Neural cell (in vitro differentiated cells): ENCODE data around the gene DSCAM. TPM values are rescaled to one million over a fixed set of nuclear protein-coding genes. Genes with fewer than 3 reads are reported as not detected.
"Not testable (repeated sequence)": the region's sequence is repeated elsewhere in the genome, so short reads cannot be mapped to it uniquely, and the experiment has no call there.

ENCODE experiments used
- H2AFZ ChIP-seq: fragments of 200-600, 300-800 bp; sonication (generic), shearing (Covaris generic); 2 replicates; pipeline ENCODE4 v1.6.0; 2014; ENCODE audit warnings: low read depth, mild to moderate bottlenecking, antibody characterized with exemption, low read length, moderate library complexity
- H3F3A ChIP-seq: fragments of 200-600 bp; shearing (Covaris generic); 2 replicates; pipeline ENCODE4 v1.6.1; 2016; ENCODE audit warnings: mild to moderate bottlenecking, moderate library complexity, mixed read lengths, antibody characterized with exemption, low read length; ENCODE audit not compliant: insufficient read depth, poor library complexity, severe bottlenecking
- H3K27ac ChIP-seq: fragments of 200-600, 300-800 bp; sonication (generic), shearing (Covaris generic); 2 replicates; pipeline ENCODE4 v1.5.1; 2014; ENCODE audit warnings: mild to moderate bottlenecking, low read length, moderate library complexity
- H3K27me3 ChIP-seq: fragments of 300-800, 200-600 bp; sonication (generic), shearing (Covaris generic); 2 replicates; pipeline ENCODE4 v1.6.0; 2014; ENCODE audit warnings: mild to moderate bottlenecking, low read depth, low read length, moderate library complexity; ENCODE audit not compliant: insufficient read depth
- H3K36me3 ChIP-seq: fragments of 300-800, 200-600 bp; sonication (generic), shearing (Covaris generic); 2 replicates; pipeline ENCODE4 v1.5.1; 2014; ENCODE audit warnings: mild to moderate bottlenecking, antibody characterized with exemption, low read length, moderate library complexity; ENCODE audit not compliant: insufficient read depth
- H3K4me2 ChIP-seq: fragments of 300-800, 200-600 bp; sonication (generic), shearing (Covaris generic); 2 replicates; pipeline ENCODE4 v1.6.0; 2014; ENCODE audit warnings: mild to moderate bottlenecking, low read length
- H3K4me3 ChIP-seq: fragments of 300-800, 200-600 bp; sonication (generic), shearing (Covaris generic); 2 replicates; pipeline ENCODE4 v1.5.1; 2014; ENCODE audit warnings: mild to moderate bottlenecking, low read length, moderate library complexity
- H3K79me2 ChIP-seq: fragments of 200-600 bp; shearing (Covaris generic); replicated peaks from 2 replicates; pipeline ENCODE4 v1.6.0; 2014; ENCODE audit warnings: mild to moderate bottlenecking, low read length, moderate library complexity; ENCODE audit not compliant: insufficient read depth
- H3K9ac ChIP-seq: fragments of 300-800, 200-600 bp; sonication (generic), shearing (Covaris generic); 2 replicates; pipeline ENCODE4 v1.6.1; 2016; ENCODE audit warnings: mild to moderate bottlenecking, low read length, mixed read lengths
- H3K9me2 ChIP-seq: fragments of 200-600 bp; shearing (Covaris generic); 2 replicates; pipeline ENCODE4 v1.6.1; 2016; ENCODE audit warnings: mild to moderate bottlenecking, low read length, mixed read lengths; ENCODE audit not compliant: insufficient read depth
- H3K9me3 ChIP-seq: fragments of 200-600, 300-800 bp; sonication (generic), shearing (Covaris generic); 2 replicates; pipeline ENCODE4 v1.6.1; 2016; ENCODE audit warnings: mild to moderate bottlenecking, mixed run types, low read length, moderate library complexity, mixed read lengths
- H4K20me1 ChIP-seq: fragments of 200-600 bp; shearing (Covaris generic); 2 replicates; pipeline ENCODE4 v1.6.1; 2016; ENCODE audit warnings: mild to moderate bottlenecking, mixed run types; ENCODE audit not compliant: insufficient read depth
- CTCF ChIP-seq: fragments of 450-650 bp; IDR thresholded peaks from 2 replicates; pipeline ENCODE4 v1.5.1; 2014; ENCODE audit warnings: antibody characterized with exemption, mild to moderate bottlenecking, moderate library complexity; ENCODE audit not compliant: poor library complexity, severe bottlenecking
- EP300 ChIP-seq: fragments of 450-650 bp; conservative IDR thresholded peaks from 2 replicates; pipeline ENCODE4 v1.6.1; 2014; ENCODE audit warnings: antibody characterized with exemption, mild to moderate bottlenecking, moderate library complexity; ENCODE audit not compliant: poor library complexity, severe bottlenecking
- EZH2 ChIP-seq: fragments of 200-600, 300-800 bp; shearing (Covaris generic), sonication (generic); IDR thresholded peaks from 2 replicates; pipeline ENCODE4 v1.6.1; 2014; ENCODE audit warnings: antibody characterized with exemption, low read length, borderline replicate concordance, mild to moderate bottlenecking; ENCODE audit not compliant: insufficient read depth, poor library complexity, severe bottlenecking
- MXI1 ChIP-seq: fragments of 450-650 bp; conservative IDR thresholded peaks from 2 replicates; pipeline ENCODE4 v1.6.1; 2014; ENCODE audit warnings: antibody characterized with exemption, mild to moderate bottlenecking; ENCODE audit not compliant: poor library complexity, severe bottlenecking
- POLR2AphosphoS5 ChIP-seq: IDR thresholded peaks from 2 replicates; pipeline ENCODE4 v1.6.1; 2012
- RAD21 ChIP-seq: fragments of 450-650 bp; conservative IDR thresholded peaks from 2 replicates; pipeline ENCODE4 v1.6.1; 2014; ENCODE audit warnings: antibody characterized with exemption, mild to moderate bottlenecking, moderate library complexity
- REST ChIP-seq: IDR thresholded peaks from 2 replicates; pipeline ENCODE4 v1.6.1; 2012; ENCODE audit warnings: borderline replicate concordance
- SMC3 ChIP-seq: fragments of 450-650 bp; conservative IDR thresholded peaks from 2 replicates; pipeline ENCODE4 v1.6.1; 2014; ENCODE audit warnings: antibody characterized with exemption, mild to moderate bottlenecking, moderate library complexity; ENCODE audit not compliant: poor library complexity
- TAF1 ChIP-seq: IDR thresholded peaks from 2 replicates; pipeline ENCODE4 v1.6.1; 2012; ENCODE audit warnings: low read depth
- polyA plus RNA-seq: library from polyadenylated mRNA; depleted of rRNA; stranded (reverse); fragments of >200 nt; gene quantifications from 2 replicates; pipeline ENCODE4 v1.2.3, GENCODE V29; 2014

The DSCAM gene
- polyA plus RNA-seq, 1 donor from 2014 or later: 5.3 TPM

DNA sequence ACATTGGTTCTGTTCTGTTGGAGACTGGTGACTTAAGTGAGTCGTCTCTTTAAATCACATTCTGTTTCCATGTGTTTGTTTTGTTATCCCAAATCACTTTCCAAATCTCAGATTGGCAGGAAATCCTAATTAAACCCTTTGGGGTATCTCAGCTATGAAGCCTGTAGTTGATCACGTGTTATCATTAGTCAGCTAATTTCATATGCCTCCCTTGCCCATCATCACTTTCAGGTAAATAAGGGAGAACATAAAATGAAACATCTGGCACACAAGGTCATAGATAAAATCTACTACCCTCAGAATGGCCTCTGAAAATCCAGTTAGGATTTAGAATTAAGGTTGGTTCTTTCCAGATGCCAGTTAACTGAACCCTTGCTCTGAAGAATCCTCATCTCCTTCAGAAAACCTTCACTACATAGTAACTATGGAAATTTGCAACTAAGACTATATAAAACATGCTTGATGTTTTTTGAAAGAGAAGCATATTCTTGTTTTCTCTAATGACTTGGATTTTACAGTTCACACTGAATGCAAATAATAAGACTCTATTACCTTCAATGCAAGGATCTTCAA lies 401.5 kb downstream of the DSCAM start:
- Histone ChIP-seq H3K4me3 (no peak overlapping the region), H3F3A (no peaks in the 10 kb centered on the region), H2AFZ (no peak overlapping the region), H3K9ac (no peak overlapping the region), H3K4me2 (no peak overlapping the region), H3K27me3 (no peaks in the 10 kb centered on the region), H4K20me1 (no peaks in the 10 kb centered on the region), H3K9me2 (no peaks in the 10 kb centered on the region), H3K79me2 (no peaks in the 10 kb centered on the region), H3K27ac (no peak overlapping the region), H3K9me3 (no peaks in the 10 kb centered on the region), H3K36me3 (no peaks in the 10 kb centered on the region)
- no peak for TF ChIP-seq EP300
- no peak for TF ChIP-seq EZH2
- no peak for TF ChIP-seq TAF1
- TF ChIP-seq REST: no peak
- TF ChIP-seq RAD21: no peak
- no peak for TF ChIP-seq CTCF
- TF ChIP-seq MXI1: no peak
- TF ChIP-seq SMC3: no peak
- TF ChIP-seq POLR2AphosphoS5: no peak

DNA sequence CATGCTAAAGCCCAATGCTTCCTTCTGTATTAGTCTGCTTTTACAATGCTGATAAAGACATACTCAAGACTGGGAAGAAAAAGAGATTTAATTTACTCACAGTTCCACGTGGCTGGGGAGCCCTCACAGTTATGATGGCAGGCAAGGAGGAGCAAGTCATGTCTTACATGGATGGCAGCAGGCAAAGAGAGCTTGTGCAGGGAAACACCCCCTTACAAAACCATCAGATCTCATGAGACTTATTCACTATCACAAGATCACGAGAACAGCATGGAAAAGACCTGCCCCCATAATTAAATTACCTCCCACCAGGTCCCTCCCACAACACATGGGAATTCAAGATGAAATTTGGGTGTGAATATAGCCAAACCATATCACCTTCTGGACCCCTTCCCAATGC lies 407.4 kb downstream of the DSCAM start:
- not testable (repeated sequence) for H2AFZ ChIP-seq, H3K9ac ChIP-seq, H3K27ac ChIP-seq, H4K20me1 ChIP-seq, H3K79me2 ChIP-seq, H3K9me3 ChIP-seq, H3F3A ChIP-seq, H3K36me3 ChIP-seq, H3K9me2 ChIP-seq, H3K4me3 ChIP-seq, H3K27me3 ChIP-seq, H3K4me2 ChIP-seq

GRCh38 chr21:40438616-40439015 lies 408.3 kb downstream of the DSCAM start:
- H3K9me3 ChIP-seq: no peaks in the 10 kb centered on the region
- no peak overlapping the region for H3K4me3 ChIP-seq
- H3K9me2 ChIP-seq: no peaks in the 10 kb centered on the region
- H2AFZ ChIP-seq: no peak overlapping the region
- H3K27me3 ChIP-seq: no peaks in the 10 kb centered on the region
- H3F3A ChIP-seq: no peaks in the 10 kb centered on the region
- TF ChIP-seq TAF1 (no peak), SMC3 (no peak), EP300 (no peak), POLR2AphosphoS5 (no peak), RAD21 (no peak), EZH2 (no peak), REST (no peak), MXI1 (no peak), CTCF (no peak)
- H3K4me2 ChIP-seq: no peak overlapping the region
- H3K36me3 ChIP-seq: no peaks in the 10 kb centered on the region
- no peak overlapping the region for H3K27ac ChIP-seq
- H3K9ac ChIP-seq: no peak overlapping the region
- H3K79me2 ChIP-seq: no peaks in the 10 kb centered on the region
- H4K20me1 ChIP-seq: no peaks in the 10 kb centered on the region
